NOMO-1 (cell line): Measurements from ENCODE around the gene SPCS1.
"Not testable (repeated sequence)": the region's sequence is repeated elsewhere in the genome, so short reads cannot be mapped to it uniquely, and the experiment has no call there.

Experiments used
- DNase-seq, 2 experiments: peaks; one replicate each; lab custom pipeline; 2025; ENCODE audit not compliant: unreplicated experiment in 2 of 2; lab: John Stamatoyannopoulos, UW

Gene SPCS1

DNA sequence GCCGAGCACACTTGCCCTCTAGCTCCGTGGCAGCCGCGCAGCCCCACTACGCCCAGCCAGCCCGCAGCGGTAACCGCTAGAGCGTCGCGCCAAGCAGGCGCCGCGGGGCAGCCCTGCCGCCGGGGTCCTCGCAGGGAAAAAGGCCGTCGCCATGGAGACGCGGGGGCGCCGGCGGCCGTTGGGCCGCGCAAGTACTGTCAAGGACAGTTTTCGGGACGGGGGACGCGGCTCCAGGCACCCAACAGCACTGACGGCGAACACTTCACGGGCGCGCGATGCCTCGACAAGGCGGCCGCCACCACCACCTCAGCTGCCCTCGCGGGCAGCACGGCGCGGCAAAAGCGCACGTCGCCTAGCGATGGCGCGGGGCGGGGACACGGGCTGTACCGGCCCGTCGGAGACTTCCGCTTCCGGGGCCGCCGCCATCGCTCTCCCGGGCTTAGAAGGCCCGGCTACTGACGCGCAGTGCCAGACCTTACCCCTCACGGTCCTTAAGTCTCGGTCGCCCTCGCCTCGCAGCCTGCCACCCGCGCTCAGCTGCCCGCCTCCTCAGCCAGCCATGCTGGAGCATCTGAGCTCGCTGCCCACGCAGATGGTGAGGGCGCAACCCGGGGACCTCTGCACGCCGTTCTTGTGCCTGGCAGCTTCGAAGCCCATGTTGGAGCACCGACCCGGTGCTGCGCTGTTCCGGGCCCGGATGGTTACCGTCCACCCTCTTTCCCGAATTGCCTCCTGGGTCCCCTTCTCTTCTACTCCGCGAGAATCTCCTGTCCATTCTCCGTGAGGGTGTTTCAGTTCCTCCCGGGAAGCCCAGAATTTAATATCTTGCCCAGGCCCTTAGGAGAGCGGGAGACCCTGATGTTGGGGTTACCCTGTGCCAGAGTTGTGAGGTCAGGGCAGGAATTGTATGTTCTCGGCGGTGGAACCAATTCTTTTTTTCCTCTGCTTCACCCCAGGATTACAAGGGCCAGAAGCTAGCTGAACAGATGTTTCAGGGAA lies at the start of gene SPCS1, which contains the start of gene GLT8D1:
Gene SPCS1, plus strand, starts transcription at position 419 of the 999 bp plus-strand sequence. Its CDS starts 141 bp downstream, at position 560.
Gene GLT8D1, minus strand, starts transcription at position 104 of the 999 bp plus-strand sequence. CDS start 5,331 bp downstream, outside the sequence.
- peak; percentile 78 to 93 for DNase-seq

DNA sequence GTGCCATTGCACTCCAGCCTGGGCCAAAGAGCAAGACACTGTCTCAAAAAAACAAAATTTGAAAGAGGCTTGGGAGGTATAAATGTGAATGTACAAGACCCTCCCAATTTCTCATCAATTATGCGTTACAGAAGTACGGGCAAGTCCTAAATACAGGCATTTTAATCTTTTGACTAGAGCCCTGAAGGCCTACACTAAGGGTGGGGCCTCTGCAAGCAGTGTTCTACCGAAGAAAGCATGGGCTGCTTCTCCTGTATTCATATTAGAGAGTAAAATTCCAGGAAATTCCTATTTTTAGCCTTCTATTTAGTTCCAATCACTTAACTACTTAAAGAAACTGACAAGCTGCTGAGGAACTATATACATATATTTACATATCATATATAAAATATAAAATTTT lies 45.9 kb upstream of the SPCS1 start:
- no peak for DNase-seq

- DNase-seq = no peak
Measured at GRCh38 chr3:52663098-52663497, 42.8 kb upstream of the SPCS1 start.

DNA sequence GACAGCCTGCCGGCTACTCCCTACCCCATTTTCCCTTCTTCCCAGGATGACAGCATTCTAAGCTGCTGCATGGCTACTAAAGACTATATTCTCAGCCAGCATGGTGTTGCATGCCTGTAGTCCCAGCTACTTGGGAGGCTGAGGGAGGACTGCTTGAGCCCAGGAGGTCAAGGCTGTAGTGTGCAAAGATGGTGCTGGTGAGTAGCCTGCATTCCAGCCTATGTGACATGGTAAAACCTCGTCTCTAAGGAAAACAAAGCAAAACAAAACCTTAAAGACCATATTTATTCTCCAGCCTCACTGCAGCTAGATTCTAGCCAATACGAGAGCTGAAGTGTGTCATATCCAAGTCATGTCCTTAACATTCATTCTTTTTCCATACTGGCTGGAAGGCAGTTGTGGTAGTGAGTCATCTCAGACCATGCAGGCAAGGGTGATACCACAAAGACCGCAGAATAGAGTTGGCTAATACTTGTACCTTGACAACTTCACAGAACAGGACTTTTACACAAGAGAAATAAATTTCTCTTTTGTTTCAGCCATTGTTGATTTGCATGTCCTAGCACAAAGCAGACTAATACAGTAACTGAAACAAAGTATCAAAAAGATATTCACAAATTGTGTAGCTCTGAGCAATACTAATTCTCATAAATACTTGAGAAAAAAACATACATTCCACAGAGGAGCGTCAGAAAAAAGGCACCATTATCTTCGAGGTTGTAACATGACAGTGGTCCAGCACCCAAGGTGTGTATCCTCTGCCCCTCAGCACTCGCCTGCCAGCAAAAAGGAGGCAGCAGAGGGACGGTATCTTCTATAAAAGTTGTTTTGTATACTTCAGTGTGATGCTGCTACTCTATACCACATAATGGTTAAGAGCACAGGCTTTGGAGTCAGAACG lies 35.0 kb upstream of the SPCS1 start:
- DNase-seq = peak; percentile 68 to 97

- DNase-seq = peak in 1 of 2 experiments; percentile 4
Measured at GRCh38 chr3:52671676-52672075, 34.2 kb upstream of the SPCS1 start.

DNA sequence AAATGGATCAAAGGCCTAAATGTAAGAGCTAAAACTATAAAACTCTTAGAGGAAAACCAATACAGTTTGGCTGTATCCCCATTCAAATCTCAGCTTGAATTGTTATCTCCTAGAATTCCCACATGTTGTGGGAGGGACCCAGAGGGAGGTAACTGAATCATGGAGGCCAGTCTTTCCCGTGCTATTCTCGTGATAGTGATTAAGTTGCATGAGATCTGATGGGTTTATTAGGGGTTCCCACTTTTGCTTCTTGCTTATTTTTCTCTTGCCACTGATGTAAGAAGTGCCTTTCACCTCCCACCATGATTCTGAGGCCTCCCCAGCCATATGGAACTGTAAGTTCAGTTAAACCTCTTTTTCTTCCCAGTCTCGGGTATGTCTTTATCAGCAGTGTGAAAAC lies 29.7 kb upstream of the SPCS1 start:
- not testable (repeated sequence) for DNase-seq

- DNase-seq = no peak
Measured at GRCh38 chr3:52678265-52679198, 27.4 kb upstream of the SPCS1 start.

- no peak for DNase-seq
Measured at GRCh38 chr3:52679199-52679538, 26.7 kb upstream of the SPCS1 start.

- no peak for DNase-seq
Measured at GRCh38 chr3:52679811-52680210, 26.1 kb upstream of the SPCS1 start.

GRCh38 chr3:52681596-52681995 lies 24.3 kb upstream of the SPCS1 start:
- peak; percentile 14 to 38 for DNase-seq

DNA sequence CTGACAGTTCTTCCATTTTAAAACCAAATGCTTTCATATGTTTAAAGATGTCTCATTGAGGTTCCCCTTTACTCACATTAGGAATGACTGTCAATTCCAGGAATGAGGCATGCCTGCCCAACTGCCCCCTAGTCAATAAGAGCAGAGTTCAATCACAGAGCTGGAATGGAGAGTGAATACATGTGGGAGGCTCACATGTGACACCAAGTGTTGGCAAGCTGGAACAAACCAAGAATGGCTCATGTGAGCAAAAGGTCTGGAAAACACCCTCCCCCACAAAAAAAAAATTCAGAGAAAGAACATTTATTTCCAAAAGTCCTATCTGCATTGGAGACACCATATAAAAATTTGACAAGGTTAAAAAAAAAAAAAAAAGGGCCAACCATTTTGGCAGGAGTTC lies 23.9 kb upstream of the SPCS1 start:
- DNase-seq = no peak

DNA sequence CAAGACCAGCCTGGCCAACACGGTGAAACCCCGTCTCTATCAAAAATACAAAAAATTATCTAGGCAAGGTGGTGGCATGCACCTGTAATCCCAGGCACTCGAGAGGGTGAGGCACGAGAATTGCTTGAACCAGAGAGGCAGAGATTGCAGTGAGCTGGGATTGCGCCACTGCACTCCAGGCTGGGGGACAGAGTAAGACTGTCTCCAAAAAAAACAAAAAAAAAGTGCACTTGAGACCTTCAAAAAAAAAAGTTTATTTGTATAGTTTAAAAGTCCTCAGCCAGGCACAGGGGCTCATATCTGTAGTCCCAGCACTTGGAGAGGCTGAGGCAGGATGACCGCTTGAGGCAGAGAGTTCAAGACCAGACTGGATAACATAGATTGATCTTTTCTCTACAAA lies 22.3 kb upstream of the SPCS1 start:
- no peak for DNase-seq

- no peak for DNase-seq
Measured at GRCh38 chr3:52684184-52684583, 21.7 kb upstream of the SPCS1 start.

DNA sequence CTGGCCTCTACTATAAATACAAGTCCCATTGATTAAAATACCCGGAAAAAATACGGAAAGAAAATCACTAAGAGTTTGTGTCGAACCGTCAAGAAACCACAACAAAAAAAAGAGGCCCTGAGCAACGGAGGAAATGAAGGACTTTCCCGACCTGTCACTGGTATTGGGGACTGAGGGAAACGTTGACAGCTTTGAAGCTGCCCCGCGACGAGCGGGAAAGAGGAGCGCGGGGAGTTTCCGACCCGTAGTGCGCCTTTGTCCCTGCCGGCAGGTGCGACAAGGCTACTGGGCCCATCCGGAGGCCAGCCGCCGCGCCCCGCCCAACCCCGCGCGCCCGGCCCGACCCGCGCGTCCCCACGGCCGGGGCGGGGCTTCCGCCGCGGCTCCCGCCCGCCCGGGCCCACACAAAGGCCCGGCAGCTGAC lies 20.6 kb upstream of the SPCS1 start:
- peak; percentile 73 to 77 for DNase-seq

GRCh38 chr3:52685709-52686691 lies 19.9 kb upstream of the SPCS1 start, which contains the start of the genes GNL3 and PBRM1:
Gene GNL3, plus strand, starts transcription at chr3:52686032. Its CDS starts 61 bp downstream, at chr3:52686093.
Gene PBRM1, minus strand, starts transcription at chr3:52685913.
- peak; percentile 91 to 92 for DNase-seq

DNA sequence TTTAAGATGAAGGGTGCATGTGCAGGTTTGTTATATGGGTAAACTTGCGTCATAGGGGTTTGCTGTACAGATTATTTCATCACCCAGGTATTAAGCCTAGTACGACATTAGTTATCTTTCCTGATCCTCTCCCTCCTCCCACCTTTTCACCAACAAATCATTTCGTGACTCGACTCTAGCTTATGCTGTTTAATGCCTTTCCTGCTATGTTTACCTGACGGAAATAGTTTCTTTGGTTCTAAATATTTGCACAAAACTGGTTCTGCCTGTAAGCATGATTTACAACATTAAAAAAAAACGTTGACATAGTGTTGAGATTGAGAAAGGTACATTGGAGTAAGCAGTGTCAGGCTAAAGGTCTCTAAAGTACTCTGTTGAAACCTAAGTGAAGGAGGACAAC lies 17.6 kb upstream of the SPCS1 start:
- no peak for DNase-seq

GRCh38 chr3:52689151-52689550 lies 16.8 kb upstream of the SPCS1 start:
- DNase-seq = no peak

GRCh38 chr3:52690560-52690959 lies 15.3 kb upstream of the SPCS1 start:
- DNase-seq = no peak

- DNase-seq = no peak
Measured at GRCh38 chr3:52693071-52693470, 12.8 kb upstream of the SPCS1 start.
